ENCODE results near the gene ETV3. TPM values are rescaled to one million over a fixed set of nuclear protein-coding genes. Genes with fewer than 3 reads are reported as not detected.
A peak's percentile ranks its signal among the peaks of the same experiment; 100 is the strongest.

ETV3 gene
- total and polyA plus RNA-seq, 4 donors: 12.0 to 15.5 (median 13.2) TPM

DNA sequence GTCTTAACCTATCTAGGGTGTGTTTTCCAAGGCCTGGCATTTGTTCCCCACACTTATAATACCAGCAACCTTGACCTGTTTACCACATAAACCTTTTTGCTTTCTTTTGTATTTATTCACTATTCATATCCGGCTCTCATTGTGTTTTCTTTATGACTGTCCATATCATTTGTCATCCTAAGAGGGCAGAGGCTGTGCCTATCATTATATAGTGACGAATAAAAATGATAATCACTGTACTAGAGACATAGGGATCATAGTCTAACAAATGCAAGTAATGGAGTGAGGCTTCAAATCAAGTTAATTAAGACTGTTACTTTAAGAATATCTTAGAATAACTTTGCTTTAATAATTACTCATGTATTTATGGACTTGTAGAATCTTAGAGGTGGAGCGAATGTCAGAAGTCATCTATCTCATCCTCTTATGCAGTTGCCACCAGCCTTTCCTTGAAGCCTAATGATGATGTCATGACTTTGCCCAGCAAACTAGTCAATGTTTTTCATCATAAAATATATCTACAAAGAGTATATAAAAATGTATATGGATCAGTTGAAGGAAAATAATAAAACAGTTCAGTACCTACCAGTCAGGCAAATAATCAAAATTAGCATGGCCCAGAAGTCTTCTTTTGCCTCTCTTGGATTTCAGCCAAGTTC is 4.7 kb upstream of the ETV3 start:
- H3K4me1 ChIP-seq (ENCODE audit: control insufficient read depth, insufficient read depth, low read length): peaks cover 6% of the 10 kb centered on the region
- no CpG with 5 or more reads among the region's 3 CpGs for WGBS (ENCODE audit: insufficient coverage)
- no peaks in the 10 kb centered on the region for H3K36me3 ChIP-seq (ENCODE audit: control insufficient read depth, insufficient read depth, low read length)
- H3K27me3 ChIP-seq (ENCODE audit: control insufficient read depth, insufficient read depth, low read length): no peaks in the 10 kb centered on the region
- no peak overlapping the region for H3K27ac ChIP-seq (ENCODE audit: low read depth, low read length)
- no peak for DNase-seq (ENCODE audit: low read depth in 4 of 6, low spot score in 6 of 6)
- no peak overlapping the region for H3K4me3 ChIP-seq (ENCODE audit: low read depth, low read length)
- H3K9me3 ChIP-seq (ENCODE audit: control insufficient read depth, insufficient read depth, low read length): no peaks in the 10 kb centered on the region

DNA sequence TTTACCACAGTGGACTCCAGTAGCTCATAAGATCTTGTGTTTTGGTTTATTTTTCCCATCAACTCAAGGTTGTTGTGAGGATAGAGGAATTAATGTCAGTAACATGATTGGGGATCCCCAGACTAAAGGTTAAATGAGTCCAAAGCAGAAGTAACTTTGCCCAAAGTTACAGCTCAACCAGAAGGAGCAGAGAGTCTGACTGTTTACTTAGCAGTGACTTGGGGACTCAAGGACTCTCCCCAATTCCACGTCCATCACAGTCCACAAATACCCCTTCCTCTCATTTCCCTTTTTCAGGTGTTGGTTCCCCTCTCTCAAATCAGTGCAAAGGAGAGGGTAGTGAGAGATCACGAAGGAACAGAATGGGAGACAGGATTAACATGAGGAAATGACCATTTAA is 4.0 kb upstream of the ETV3 start:
- 80% methylated on average over 1 of the region's 2 CpGs for WGBS (ENCODE audit: insufficient coverage)
- H3K4me3 ChIP-seq (ENCODE audit: low read depth, low read length): no peak overlapping the region
- peaks cover 12% of the 10 kb centered on the region for H3K4me1 ChIP-seq (ENCODE audit: control insufficient read depth, insufficient read depth, low read length)
- H3K27ac ChIP-seq (ENCODE audit: low read depth, low read length): no peak overlapping the region
- H3K9me3 ChIP-seq (ENCODE audit: control insufficient read depth, insufficient read depth, low read length): no peaks in the 10 kb centered on the region
- H3K27me3 ChIP-seq (ENCODE audit: control insufficient read depth, insufficient read depth, low read length): no peaks in the 10 kb centered on the region
- no peak for DNase-seq (ENCODE audit: low read depth in 4 of 6, low spot score in 6 of 6)
- no peaks in the 10 kb centered on the region for H3K36me3 ChIP-seq (ENCODE audit: control insufficient read depth, insufficient read depth, low read length)

DNA sequence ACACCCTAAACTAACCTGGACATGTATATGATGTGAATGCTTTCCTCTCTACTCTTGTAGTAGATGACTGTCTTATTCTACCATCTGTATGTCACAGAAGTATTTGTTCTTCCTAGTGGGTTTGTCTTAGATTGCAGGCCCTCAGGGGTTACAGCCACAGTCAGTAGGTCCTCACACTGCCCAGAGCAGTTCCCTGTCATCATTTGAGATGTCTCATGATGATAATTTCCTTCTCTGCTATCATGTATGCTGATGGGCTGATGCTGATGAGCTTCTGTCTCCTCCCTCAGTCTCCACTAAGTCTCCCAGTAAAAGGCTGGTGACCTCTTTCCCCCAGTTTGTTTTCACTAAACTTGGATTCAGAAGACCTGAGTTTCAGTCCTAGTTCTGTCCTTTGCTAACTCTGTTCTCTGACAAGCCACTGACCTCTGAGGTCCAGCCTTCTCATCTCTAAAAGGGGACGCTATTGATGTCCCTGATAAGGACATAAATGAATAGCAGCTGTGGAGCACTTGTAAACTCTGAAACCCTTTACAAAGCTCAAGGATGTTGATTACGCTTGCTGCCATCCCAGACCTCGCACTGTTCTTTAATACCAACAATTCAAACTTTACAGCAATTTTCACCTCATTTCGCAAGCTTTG is 3.1 kb upstream of the ETV3 start:
- Histone ChIP-seq H3K4me3 (ENCODE audit: low read depth, low read length) (no peak overlapping the region), H3K36me3 (ENCODE audit: control insufficient read depth, insufficient read depth, low read length) (no peaks in the 10 kb centered on the region), H3K4me1 (ENCODE audit: control insufficient read depth, insufficient read depth, low read length) (peaks cover 16% of the 10 kb centered on the region), H3K9me3 (ENCODE audit: control insufficient read depth, insufficient read depth, low read length) (no peaks in the 10 kb centered on the region), H3K27ac (ENCODE audit: low read depth, low read length) (no peak overlapping the region), H3K27me3 (ENCODE audit: control insufficient read depth, insufficient read depth, low read length) (no peaks in the 10 kb centered on the region)
- 60% methylated on average over 1 of the region's 4 CpGs for WGBS (ENCODE audit: insufficient coverage)
- DNase-seq (ENCODE audit: low read depth in 4 of 6, low spot score in 6 of 6): no peak

GRCh38 chr1:157140063-157140588 is 1.9 kb upstream of the ETV3 start:
- peaks cover 8% of the 10 kb centered on the region for H3K36me3 ChIP-seq (ENCODE audit: control insufficient read depth, insufficient read depth, low read length)
- H3K27me3 ChIP-seq (ENCODE audit: control insufficient read depth, insufficient read depth, low read length): no peaks in the 10 kb centered on the region
- H3K4me3 ChIP-seq (ENCODE audit: low read depth, low read length): no peak overlapping the region
- peaks cover 16% of the 10 kb centered on the region for H3K4me1 ChIP-seq (ENCODE audit: control insufficient read depth, insufficient read depth, low read length)
- no peak for DNase-seq (ENCODE audit: low read depth in 4 of 6, low spot score in 6 of 6)
- WGBS (ENCODE audit: insufficient coverage): 100% methylated on average over 1 of the region's 2 CpGs
- H3K9me3 ChIP-seq (ENCODE audit: control insufficient read depth, insufficient read depth, low read length): no peaks in the 10 kb centered on the region
- H3K27ac ChIP-seq (ENCODE audit: low read depth, low read length): no peak overlapping the region

DNA sequence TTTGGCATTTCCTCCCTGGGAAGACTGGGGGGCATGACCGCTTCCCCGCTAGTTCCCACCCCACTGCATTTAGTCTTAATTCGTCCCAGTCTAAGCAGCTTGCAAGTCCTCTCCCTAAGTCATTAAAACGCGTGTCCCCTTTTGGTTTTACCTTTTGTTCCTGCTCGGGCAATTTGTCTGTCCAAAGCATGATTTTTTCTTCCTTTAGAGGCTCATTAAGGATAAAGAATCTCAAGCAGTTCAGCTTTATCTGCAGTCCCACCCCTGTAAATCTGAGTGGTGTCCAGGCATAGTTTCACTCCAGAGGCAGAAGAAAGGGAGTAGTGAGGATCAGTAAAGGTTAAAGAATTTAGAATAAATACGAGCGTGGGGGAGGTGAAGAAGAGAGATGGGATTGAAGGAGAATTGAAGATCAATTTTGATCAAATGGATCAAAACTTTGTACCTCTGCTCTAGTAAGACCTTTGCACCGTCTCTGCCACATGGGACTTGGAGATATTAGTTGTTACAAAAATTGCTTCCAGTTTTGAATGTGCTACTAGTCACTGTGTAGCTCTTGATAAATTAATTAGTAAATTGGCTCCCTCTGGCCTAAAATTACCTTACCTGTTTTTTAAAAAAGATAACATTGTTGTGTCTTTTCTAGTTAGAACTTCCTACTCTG is 989 bp upstream of the ETV3 start:
- WGBS (ENCODE audit: insufficient coverage): 14% methylated on average over 7 of the region's 9 CpGs
- Histone ChIP-seq H3K4me3 (ENCODE audit: low read depth, low read length) (peak overlapping the region; percentile 93), H3K27ac (ENCODE audit: low read depth, low read length) (peak overlapping the region; percentile 97), H3K4me1 (ENCODE audit: control insufficient read depth, insufficient read depth, low read length) (peaks cover 16% of the 10 kb centered on the region), H3K9me3 (ENCODE audit: control insufficient read depth, insufficient read depth, low read length) (no peaks in the 10 kb centered on the region), H3K36me3 (ENCODE audit: control insufficient read depth, insufficient read depth, low read length) (peaks cover 16% of the 10 kb centered on the region), H3K27me3 (ENCODE audit: control insufficient read depth, insufficient read depth, low read length) (no peaks in the 10 kb centered on the region)
- DNase-seq (ENCODE audit: low read depth in 4 of 6, low spot score in 6 of 6): peak in 1 of 6 donors; percentile 43

GRCh38 chr1:157137408-157138219 is 581 bp downstream of the ETV3 start:
- peak in 2 of 6 donors; percentile 5 to 6 for DNase-seq (ENCODE audit: low read depth in 4 of 6, low spot score in 6 of 6)
- no peaks in the 10 kb centered on the region for H3K27me3 ChIP-seq (ENCODE audit: control insufficient read depth, insufficient read depth, low read length)
- WGBS (ENCODE audit: insufficient coverage): 0% methylated on average over 34 of the region's 36 CpGs
- no peaks in the 10 kb centered on the region for H3K9me3 ChIP-seq (ENCODE audit: control insufficient read depth, insufficient read depth, low read length)
- H3K27ac ChIP-seq (ENCODE audit: low read depth, low read length): peak overlapping the region; percentile 97
- H3K4me3 ChIP-seq (ENCODE audit: low read depth, low read length): peak overlapping the region; percentile 93
- peaks cover 16% of the 10 kb centered on the region for H3K36me3 ChIP-seq (ENCODE audit: control insufficient read depth, insufficient read depth, low read length)
- H3K4me1 ChIP-seq (ENCODE audit: control insufficient read depth, insufficient read depth, low read length): peaks cover 16% of the 10 kb centered on the region

- 0% methylated on average over 3 of the region's 4 CpGs for WGBS (ENCODE audit: insufficient coverage)
- peak in 1 of 6 donors; percentile 15 for DNase-seq (ENCODE audit: low read depth in 4 of 6, low spot score in 6 of 6)
These were observed 1.2 kb downstream of the ETV3 start for GRCh38 chr1:157137046-157137407.

DNA sequence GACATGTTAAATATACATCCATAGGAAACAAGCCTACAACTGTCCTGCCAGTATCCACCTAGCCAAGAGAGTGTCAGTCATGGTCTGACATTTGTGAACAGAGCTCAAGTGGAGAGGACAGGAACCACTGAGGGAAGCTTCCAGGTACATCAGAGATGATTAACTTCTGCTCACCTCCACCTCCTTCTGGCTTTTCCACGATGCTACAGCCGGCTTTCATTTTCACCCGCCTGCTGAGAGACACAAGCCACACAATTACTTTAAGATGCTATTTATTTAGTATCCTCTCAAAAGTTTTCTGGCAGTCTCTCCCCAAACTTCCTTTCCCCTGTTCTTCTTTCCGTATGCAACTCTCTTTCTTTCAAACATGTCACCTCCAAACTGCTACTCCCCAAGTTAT is 2.1 kb downstream of the ETV3 start:
- peaks cover 16% of the 10 kb centered on the region for H3K4me1 ChIP-seq (ENCODE audit: control insufficient read depth, insufficient read depth, low read length)
- H3K27me3 ChIP-seq (ENCODE audit: control insufficient read depth, insufficient read depth, low read length): no peaks in the 10 kb centered on the region
- H3K9me3 ChIP-seq (ENCODE audit: control insufficient read depth, insufficient read depth, low read length): no peaks in the 10 kb centered on the region
- H3K36me3 ChIP-seq (ENCODE audit: control insufficient read depth, insufficient read depth, low read length): peaks cover 21% of the 10 kb centered on the region
- 46% methylated on average over 4 of the region's 4 CpGs for WGBS (ENCODE audit: insufficient coverage)
- no peak overlapping the region for H3K27ac ChIP-seq (ENCODE audit: low read depth, low read length)
- no peak overlapping the region for H3K4me3 ChIP-seq (ENCODE audit: low read depth, low read length)
- DNase-seq (ENCODE audit: low read depth in 4 of 6, low spot score in 6 of 6): no peak

More at GRCh38 chr1:157137046-157137407, 1.2 kb downstream of the ETV3 start:
- peak overlapping the region; percentile 97 for H3K27ac ChIP-seq (ENCODE audit: low read depth, low read length)
- H3K4me3 ChIP-seq (ENCODE audit: low read depth, low read length): peak overlapping the region; percentile 93
- peaks cover 16% of the 10 kb centered on the region for H3K4me1 ChIP-seq (ENCODE audit: control insufficient read depth, insufficient read depth, low read length)
- no peaks in the 10 kb centered on the region for H3K27me3 ChIP-seq (ENCODE audit: control insufficient read depth, insufficient read depth, low read length)
- peaks cover 18% of the 10 kb centered on the region for H3K36me3 ChIP-seq (ENCODE audit: control insufficient read depth, insufficient read depth, low read length)
- H3K9me3 ChIP-seq (ENCODE audit: control insufficient read depth, insufficient read depth, low read length): no peaks in the 10 kb centered on the region

GRCh38 chr1:157135646-157136045 is 2.5 kb downstream of the ETV3 start:
- peaks cover 16% of the 10 kb centered on the region for H3K4me1 ChIP-seq (ENCODE audit: control insufficient read depth, insufficient read depth, low read length)
- H3K36me3 ChIP-seq (ENCODE audit: control insufficient read depth, insufficient read depth, low read length): peaks cover 21% of the 10 kb centered on the region
- no peak overlapping the region for H3K27ac ChIP-seq (ENCODE audit: low read depth, low read length)
- no peaks in the 10 kb centered on the region for H3K27me3 ChIP-seq (ENCODE audit: control insufficient read depth, insufficient read depth, low read length)
- WGBS (ENCODE audit: insufficient coverage): no CpG with 5 or more reads among the region's 1 CpG
- DNase-seq (ENCODE audit: low read depth in 4 of 6, low spot score in 6 of 6): no peak
- H3K9me3 ChIP-seq (ENCODE audit: control insufficient read depth, insufficient read depth, low read length): no peaks in the 10 kb centered on the region
- no peak overlapping the region for H3K4me3 ChIP-seq (ENCODE audit: low read depth, low read length)

Measured in spinal cord (tissue), 10 donors.